NCI-H1436 (cell line): ENCODE data around the gene CA5A.

Experiments
- DNase-seq: peaks from one replicate; lab custom pipeline; 2025; lab: John Stamatoyannopoulos, UW

The CA5A gene

DNA sequence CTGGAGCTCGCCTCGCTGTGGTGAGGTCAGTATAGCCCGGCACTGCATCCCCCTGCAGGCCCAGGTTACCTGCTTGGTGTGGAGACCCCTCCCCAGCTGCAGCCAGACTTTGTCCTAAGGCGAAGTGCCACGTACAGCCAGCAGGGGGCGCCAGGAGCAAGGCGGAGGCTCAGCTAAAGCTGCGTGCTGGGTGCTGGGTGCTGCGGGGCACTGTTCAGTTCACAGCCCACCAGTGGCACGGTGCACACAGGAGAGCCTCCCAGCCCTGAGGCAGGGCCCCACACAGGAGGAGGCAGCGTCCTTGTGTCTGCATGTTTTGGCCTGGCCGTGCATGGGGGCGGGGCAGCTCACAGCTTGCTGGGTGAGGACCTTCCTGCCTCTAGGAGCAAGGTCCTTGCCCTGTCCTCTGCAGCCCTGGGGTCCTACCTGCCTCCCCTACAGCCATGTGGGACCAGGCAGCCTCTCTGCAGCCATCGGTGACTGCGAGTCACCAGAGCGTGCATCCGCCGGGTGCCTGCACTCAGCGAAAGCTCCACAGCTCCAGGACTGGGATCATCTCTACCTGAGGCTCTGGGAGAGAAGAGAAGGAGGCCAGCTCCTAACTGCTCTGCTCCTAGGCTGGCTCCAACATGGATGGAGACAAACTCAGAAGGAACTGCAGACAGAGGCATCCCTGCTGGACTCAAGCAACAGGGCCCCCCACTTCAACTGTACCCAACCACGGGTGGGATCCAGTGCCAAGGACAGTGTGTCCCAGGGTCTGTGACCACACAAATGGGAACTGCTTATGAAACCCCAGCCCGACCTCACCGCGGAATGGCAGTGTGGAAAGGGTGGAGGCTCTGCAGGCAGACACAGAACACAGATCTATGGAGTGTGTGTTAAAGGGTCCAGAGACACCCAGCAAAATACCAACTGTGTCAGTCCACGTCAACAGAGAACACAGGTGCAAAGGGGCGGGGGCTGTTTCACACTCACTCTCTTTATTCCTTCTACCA lies 86.0 kb downstream of the CA5A start:
- peak; percentile 73 for DNase-seq

DNA sequence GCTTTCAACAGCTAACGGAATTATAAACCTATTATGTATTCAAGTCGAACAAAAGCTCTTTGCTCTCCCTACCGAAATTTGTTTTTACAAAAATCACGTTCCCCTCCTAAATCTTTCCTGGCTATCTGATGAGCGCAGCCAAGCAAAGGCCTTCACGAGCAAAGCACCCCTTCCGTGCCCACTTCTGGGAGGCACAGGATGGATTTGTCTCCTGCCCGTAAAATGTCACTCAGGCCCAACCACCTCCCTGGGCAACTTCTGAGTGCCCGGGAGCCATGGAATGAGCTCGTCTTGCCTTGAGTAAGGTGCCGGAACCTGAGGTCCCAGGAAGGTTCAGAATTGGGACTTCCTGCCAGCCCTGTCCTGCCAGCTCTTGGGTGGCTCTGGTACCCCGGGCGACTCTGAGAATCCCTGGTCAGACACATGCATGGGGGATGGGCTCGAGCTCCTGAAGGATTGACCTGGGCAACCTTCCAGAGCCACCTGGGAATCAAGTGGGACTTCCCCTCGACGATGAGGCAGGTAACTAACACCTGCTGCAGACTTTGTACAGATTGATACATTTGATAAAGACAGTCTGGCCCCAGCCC lies 86.8 kb downstream of the CA5A start:
- DNase-seq: no peak

DNA sequence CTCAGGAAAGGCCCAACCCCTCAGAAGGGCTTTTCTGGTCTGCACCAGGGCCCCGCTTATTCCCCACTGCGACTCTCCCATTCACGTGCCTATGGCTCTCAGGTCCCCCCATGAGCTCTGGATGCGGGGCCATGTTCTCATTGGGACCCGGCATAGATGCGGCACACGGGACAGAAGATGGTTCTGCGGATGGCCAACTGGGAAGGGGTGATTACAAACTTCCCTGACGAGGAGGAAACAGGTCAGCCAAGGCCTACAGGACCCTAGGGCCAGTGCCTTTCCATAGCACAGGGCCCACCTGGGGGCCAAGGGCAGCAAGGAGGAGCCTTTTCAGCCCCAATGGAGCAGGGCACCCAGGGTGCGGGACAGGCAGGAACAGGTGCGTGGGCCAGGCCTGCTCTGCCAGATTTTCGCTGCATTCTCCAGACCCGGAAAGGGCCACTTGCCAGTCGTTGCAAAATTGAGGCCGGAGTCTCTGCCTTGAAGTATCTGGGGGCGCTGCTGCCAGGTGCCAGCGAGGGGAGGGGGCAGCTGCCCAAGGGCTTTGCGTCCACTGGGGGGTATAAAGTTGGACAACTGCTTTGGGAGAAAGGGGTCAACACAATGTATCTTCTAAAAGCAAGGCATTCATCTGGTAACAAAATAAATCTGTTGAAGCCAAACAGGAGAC lies 87.5 kb downstream of the CA5A start:
- DNase-seq: no peak

DNA sequence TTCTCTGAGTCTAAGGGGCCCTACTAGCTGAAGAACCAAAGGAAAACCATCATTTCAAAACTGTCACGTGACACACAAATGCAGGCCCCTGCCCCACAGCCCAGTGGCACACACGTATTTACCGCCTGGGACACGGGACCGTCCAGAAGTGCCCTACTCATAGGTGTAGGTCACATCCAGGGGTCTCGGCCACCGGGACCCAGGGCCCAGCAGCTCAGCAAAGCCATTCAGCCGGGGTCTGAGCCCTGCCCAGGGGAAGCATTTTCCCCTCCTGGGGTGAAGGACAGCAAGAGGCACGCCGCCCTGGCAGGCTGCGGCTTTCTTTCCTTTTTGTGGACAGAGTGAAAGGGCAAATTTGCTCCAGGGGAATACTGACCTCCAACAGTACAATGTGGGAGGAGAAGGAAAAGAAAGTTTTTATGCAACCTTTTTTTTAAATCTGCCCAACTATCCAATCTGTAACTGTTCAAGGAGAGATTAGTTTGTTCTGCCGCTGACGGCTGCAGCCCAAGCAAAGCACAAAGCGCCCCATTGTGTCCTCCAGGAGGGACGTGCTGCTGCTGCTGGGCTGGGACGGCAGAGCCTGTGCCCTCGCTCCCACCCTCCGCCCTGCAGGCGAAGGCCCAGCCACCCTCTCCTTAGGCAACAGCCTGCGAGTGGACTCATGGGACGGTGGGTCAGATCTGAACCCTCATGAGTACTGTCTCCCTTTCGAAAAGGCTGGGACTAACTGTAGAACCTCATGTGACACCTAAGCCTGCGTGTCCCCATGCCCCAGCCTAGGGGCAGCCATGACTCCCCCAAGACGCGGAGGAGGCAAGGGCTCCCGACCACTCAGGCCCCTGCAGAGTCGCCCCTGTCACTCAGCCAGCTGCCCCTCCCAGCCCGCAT lies 88.3 kb downstream of the CA5A start:
- no peak for DNase-seq

DNA sequence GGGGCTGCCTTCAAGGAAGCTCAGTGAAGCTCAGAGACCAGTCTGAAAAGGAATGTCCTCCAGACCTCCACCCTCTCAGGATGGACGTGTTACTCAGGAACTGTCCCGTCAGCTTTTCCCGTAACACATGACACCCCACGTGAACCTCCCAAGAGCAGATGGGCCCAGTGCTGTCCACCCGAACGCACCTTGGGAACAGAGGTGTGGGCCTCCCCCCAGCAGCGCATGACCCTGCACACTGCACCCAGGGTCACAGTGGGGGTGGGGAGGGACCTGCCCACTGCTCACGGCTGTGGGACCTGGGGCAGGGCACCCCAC lies 88.9 kb downstream of the CA5A start:
- DNase-seq: no peak

DNA sequence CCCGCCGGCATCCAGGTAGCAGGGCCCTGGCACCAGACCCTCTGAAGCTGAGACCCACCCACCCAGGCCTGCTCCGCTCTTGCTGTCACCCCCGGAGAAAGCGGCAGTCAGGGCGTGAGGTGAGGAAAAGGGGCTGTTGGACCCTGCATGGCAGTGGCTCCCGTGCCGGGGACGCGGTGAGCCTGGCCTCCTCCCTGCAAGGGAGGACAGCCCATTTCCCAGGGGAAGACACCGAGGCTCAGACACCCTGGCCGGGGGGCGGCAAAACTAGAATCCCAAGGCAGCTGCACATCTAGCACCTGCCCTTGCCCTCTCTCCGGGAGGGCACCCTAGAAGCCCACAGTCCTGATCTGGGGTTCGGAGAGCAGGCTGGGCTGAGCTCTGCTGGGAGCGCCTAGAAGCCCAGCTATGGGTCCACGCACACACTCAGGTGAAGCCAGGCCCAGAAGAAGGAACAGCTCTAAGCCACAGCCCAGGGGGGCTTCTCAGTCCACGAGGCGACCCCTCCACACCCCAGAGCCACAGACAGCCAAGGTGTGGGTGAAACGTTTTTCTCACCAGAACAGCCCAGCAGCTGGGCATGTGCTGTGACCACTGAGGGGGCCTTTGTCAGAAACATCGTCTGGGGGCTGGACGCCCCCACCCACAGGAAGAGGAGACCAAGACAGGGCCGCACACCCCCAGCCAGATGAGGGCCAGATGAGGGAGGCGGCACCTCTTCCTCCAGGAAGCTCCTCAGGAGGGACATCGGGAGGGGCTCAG lies 89.4 kb downstream of the CA5A start:
- DNase-seq: no peak

DNA sequence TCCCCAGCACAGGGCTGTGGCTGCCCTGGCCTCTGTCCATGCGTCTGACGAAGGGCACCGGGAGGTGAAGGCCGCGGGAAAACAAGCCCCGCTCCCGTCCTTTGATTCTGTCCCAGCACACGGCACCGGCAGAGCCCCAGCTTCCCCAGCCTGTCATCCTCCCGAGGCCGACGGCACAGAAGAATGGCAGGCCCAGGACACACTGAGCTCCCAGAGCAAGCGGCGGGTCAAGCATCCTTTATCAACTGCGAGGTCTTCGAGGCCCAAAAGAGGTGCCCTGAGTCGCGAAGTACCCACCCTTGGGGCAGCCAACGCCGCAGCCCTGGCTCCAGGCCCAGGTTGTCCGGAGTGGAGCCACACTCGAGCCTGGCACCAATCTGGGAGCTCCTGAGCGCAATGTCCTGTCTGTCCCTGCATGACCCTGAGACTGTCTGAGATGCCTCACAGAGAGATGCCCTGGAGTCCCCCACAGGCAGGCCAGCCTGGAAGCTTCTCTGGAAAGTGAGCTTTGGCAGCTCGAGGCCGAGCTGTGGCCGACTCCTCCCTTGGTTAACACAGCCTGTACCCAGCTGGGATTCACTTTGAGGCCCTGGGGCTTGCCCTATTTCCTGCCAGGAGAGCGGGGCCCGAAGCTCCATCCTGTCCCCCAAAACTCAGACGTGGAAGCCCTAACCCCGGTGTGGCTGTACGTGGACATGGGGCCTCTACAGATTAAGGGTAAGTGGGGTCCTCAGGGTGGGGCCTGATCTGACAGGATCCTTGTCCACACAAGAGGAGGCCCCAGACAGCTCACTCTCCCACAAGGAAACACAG lies 90.3 kb downstream of the CA5A start:
- DNase-seq: no peak

DNA sequence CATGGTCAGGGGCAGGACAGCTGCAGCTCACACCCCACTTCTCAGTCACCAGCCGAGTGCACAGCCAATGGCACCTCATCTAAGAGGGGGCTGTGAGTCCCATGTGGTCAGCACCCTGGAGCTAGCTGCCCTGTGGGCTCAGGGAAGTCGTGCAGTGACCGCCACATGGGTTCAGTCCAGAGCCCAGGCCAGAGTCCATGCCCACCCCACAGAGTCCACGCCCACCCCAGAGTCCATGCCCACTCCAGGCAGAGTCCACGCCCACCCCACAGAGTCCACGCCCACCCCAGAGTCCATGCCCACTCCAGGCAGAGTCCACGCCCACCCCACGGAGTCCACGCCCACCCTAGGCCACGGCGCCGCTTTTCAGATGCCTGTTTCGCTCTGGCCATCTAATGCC lies 91.1 kb downstream of the CA5A start:
- no peak for DNase-seq

DNA sequence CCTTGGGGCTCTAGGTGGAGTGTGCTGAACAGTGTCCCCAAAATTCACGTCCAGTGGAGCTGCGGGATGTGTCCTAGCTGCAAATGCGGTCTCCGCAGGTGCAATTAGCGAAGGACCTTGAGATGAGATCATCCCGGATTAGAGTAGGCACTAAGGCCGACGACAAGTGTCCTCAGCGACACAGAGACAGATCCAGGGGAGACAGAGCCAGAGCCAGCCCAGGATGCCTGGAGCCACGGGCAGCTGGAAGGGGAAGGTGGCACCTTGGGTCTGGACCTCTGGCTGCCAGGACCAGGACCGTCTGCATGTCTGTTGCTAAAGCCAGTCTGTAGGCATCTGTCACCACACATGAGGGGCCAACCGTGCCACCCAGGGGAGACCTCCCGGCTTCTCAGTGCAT lies 91.5 kb downstream of the CA5A start:
- no peak for DNase-seq

DNA sequence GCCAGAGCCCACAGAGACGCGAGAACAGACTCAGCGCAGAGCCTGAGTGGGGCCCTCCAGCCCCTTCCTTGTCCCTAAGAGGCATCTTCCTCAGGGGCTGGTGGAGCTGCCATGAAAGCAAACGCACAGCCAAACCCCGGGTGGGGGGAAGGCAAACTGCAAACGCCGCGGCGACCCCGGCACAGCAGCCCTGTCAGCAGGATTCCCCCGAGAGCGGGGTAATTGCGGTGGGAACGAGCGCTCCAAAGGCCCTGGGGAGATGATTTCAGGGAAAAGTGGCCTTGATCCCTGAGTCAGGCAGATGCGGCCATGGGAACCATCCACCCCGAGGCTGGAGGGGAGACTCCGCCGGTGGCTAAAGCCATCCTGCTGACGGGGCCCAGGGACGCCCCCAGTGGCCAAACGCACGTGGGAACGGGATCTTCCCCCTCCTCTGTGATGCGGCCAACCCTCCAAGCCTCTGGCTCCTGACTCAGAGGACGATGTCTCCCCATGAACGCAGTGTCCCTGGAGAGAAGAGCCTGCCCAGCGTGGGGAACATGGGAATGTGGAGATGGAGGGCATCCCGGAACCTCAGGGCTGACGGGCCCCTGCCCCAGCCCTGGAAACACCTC lies 92.1 kb downstream of the CA5A start:
- DNase-seq: no peak

DNA sequence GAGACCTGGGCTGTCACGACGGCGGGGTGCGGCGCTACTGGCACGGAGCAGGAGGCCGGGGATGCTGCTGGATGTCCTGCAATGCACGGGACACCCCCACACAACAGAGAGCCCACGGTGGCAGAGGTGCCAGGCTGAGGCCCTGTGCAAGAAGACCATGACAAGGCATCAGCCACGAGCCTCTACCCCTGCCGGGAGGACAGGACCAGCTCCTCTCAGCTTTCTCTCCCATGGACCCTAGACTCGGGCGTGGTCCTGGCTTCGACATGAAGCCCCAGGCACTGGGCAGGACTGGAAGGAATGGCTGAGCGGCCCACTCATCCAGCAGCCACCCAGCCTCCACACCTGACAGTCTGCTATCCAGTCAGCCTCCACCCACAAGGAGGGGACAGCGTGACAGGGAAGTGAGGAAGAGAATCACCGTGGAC lies 92.6 kb downstream of the CA5A start:
- no peak for DNase-seq

DNA sequence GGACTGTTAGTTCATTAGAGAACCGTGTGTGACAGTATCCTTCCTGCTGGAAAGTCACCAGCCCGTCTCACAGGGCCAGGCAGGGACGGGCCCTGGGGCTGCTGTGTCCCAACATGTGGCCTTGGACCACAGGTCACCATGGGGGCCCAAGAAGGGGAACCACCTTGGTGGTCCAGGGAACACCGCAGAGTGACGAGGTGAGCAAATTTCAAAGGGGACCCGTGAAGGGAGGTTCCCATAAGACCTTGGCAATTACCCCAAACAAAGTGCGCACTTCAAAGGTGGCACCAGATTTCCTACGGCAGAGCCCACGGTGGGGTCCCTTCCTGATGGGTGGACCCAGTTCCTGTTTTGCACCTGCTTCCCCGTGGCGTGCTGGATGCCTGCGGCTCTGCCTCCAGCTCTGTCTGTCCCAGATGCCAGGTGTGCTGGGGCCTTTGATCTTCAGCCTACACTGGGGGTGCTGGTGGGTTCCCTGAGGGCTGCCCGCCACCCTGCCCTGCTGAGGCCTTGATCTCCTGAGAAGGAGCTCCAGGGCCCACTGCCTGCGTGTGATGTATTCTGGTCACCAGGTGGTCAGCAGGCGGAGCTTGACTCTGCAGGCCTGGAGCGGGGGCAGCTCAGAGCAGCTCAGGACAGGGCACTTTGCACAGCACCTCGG lies 94.0 kb downstream of the CA5A start:
- DNase-seq: no peak

DNA sequence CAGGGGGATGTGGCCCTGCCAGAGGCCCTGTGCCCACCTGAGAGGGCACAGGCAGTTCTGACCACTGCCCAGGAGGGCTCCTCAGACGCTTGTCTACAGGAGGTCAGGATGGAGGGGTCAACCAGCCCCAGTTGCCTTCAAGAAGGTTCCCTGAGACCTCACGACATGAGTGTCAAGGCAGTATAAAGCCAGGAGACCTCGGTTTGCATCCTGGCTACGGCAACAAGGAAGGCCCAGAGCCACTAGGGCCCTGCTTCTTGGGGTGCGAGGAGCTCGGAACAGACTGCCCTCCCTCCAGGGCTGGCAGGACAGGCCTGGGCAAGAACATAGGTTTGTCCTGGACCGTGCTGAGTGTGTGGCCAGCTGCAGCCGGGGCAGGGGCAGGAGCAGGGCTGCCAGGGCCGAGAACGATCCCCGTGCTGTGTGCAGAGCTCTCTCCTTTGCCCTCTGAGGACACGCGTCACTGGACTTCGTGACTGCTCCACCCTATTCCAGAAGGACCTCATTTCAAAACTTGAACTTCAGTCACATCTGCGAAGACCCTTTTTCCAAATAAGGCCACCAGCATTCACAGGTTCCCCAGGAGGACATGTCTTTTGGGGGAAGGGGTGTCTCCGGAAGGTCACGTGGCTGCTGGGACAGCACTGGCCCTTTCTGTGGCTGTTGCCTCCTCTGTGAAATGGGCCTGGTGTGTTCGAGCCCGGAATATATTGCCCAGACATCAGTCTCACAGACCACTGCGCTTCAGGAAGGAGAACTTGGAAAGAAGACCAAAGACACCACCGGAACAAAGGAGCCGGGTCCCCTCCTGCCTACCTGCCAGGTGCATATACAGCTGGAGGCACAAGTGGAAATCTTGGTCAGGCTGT lies 94.8 kb downstream of the CA5A start:
- DNase-seq: no peak

DNA sequence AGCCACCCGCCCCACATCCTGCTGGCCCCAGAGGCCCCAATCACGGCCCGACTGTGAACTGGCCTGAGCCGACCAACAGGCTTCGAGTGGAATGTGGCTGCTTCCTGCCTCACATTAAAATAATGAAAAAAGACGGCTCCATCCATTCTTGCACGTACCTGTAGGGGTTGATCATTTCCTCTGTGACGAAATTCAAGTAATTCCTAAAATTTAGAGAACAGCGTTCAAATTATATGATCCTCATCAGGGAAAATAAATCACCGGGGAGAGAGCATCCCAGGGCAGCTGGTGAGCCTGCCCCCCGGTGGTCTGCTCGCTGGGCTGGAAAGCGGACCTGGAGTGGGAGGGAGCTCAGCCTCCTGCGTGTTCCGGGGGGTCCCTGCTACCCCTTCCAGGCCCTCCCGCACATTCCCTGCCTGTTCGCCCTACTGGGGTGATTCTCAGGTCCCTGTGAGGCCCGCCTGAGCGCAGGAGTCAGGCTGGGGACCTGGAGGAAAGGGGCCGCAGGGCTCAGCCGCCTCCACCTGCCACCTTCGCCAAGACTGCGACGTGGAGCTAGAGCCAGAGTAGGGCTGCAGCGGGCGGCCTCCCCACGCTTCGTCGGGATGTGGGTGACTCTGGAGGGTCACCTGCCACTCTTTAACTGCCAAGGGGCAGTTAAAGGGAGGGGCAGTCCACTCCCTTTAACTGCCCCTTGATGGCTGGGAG lies 95.9 kb downstream of the CA5A start:
- DNase-seq: no peak

DNA sequence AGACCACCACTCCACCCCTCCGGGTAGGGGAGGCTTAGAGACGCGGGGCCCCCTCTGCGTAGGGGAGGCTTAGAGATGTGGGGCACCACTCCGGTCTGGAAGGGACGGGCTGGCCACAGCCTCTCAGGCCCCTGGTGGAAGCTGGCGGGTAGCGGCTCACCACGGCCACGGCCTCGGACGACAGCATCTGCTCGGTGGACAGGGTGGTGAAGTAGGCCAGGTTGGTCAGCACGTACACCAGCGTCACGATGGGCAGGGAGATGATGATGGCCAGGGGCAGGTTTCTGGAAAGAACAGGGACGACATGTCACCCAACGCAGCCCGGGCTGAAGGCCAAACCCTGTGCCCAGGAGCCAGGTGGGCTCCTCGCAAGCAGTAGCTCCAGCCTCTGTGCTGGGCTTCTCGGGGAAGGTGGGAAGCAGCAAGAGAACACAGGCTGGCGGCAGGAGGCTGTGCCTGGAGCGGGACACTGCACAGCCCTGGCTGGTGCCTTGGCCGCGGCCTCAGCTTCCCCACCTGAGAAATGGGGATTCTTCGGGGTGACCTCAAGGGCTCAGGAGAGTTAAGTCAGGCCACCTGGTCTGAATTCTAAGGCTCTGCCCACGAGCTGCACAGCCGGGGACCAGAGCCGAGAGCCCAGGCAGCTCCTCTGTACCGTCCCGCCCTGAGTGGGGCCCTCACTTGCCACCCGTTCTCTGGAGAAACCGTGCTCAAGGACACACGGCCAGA lies 96.6 kb downstream of the CA5A start:
- DNase-seq: no peak

DNA sequence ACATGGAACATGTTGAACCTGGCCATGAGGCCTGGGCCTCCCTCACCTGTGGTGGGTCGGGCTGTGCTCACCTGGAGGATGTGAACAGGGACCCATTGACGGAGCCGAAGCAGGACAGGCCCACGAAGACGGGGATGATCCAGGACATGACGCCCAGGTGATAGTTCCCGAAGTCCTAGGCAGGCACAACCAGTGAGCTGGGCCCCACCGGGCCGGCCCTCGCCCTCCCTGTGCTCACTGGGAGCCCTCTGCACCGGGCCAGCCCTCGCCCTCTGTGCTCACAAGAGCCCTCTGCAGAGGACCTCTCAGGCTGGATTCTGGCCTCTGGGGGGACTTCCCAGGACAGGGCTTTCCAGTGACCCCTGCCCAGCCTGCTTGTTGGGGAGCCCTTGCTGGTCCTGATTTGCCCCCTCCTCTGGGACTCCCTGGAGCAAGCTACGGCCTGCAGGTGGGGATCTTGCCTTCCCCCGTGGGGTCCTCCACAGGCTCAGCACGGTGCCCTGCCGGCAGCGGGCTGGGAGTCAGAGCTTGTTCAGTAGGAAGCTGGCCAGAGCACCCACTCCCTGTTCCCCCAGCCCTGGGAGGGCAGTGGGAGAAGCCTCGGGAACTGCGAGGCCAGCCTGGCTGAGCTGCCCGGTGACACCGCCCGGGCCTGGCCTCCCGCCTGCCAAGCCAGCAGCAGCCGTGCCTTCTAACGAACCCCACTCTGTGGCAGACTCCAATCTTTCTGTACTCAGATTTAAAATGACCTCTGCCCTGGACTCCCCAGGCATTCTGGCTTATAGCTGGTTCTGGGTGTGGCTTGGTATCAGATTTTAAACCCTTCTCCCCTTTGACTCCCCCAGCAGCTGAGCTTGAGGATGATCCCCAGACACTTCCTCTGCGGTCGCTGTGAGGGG lies 97.4 kb downstream of the CA5A start:
- DNase-seq: no peak
